Measurements from ENCODE around the gene DGKA.
"Not testable (repeated sequence)": the region's sequence is repeated elsewhere in the genome, so short reads cannot be mapped to it uniquely, and the experiment has no call there.

The DGKA gene

GRCh38 chr12:55995366-55995765 is 64.4 kb downstream of the DGKA start:
- Mint-ChIP-seq H3K27ac (no peak overlapping the region), H3K9me3 (no peaks in the 10 kb centered on the region), H3K36me3 (peaks cover 5% of the 10 kb centered on the region), H3K27me3 (peaks cover 6% of the 10 kb centered on the region), H3K4me1 (peaks cover 14% of the 10 kb centered on the region), H3K4me3 (no peak overlapping the region)

- peaks cover 14% of the 10 kb centered on the region for H3K4me1 Mint-ChIP-seq
- no peaks in the 10 kb centered on the region for H3K9me3 Mint-ChIP-seq
- H3K4me3 Mint-ChIP-seq, result peak overlapping the region; percentile 39
- H3K27me3 Mint-ChIP-seq, result peaks cover 6% of the 10 kb centered on the region
- no peak overlapping the region for H3K27ac Mint-ChIP-seq
- H3K36me3 Mint-ChIP-seq, result peaks cover 2% of the 10 kb centered on the region
Observed at GRCh38 chr12:55996201-55996714, 65.3 kb downstream of the DGKA start.

GRCh38 chr12:55996715-55997534 is 66.0 kb downstream of the DGKA start, which contains the start of gene SUOX:
TSS of gene SUOX (plus strand) at chr12:55997276. CDS start at chr12:56002222, 4,946 bp downstream.
- Mint-ChIP-seq H3K27ac (no peak within 1 kb of the TSS), H3K4me1 (peaks cover 14% of the 10 kb centered on the region), H3K4me3 (peak within 1 kb of the TSS; percentile 62), H3K27me3 (peaks cover 6% of the 10 kb centered on the region), H3K9me3 (no peaks in the 10 kb centered on the region), H3K36me3 (peaks cover under 1% of the 10 kb centered on the region)

- Mint-ChIP-seq H3K4me3 (peak overlapping the region; percentile 62), H3K27ac (no peak overlapping the region), H3K36me3 (no peaks in the 10 kb centered on the region), H3K9me3 (no peaks in the 10 kb centered on the region), H3K27me3 (peaks cover 6% of the 10 kb centered on the region), H3K4me1 (peaks cover 14% of the 10 kb centered on the region)
Observed at GRCh38 chr12:55997535-55997859, 66.5 kb downstream of the DGKA start.

DNA sequence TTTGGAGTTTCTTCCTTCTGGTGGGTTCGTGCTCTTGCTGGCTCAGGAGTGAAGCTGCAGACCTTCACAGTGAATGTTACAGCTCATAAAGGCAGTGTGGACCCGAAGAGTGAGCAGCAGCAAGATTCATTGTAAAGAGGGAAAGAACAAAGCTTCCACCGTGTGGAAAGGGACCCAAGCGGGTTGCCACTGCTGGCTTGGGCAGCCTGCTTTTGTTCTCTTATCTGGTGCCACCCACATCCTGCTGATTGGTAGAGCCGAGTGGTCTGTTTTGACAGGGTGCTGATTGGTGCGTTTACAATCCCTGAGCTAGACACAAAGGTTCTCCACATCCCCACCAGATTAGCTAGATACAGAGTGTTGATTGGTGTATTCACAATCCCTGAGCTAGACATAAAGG is 68.6 kb downstream of the DGKA start:
- H3K36me3 Mint-ChIP-seq, H3K27ac Mint-ChIP-seq, H3K27me3 Mint-ChIP-seq, H3K4me3 Mint-ChIP-seq, H3K9me3 Mint-ChIP-seq: not testable (repeated sequence)
- H3K4me1 Mint-ChIP-seq, result peaks cover 14% of the 10 kb centered on the region

DNA sequence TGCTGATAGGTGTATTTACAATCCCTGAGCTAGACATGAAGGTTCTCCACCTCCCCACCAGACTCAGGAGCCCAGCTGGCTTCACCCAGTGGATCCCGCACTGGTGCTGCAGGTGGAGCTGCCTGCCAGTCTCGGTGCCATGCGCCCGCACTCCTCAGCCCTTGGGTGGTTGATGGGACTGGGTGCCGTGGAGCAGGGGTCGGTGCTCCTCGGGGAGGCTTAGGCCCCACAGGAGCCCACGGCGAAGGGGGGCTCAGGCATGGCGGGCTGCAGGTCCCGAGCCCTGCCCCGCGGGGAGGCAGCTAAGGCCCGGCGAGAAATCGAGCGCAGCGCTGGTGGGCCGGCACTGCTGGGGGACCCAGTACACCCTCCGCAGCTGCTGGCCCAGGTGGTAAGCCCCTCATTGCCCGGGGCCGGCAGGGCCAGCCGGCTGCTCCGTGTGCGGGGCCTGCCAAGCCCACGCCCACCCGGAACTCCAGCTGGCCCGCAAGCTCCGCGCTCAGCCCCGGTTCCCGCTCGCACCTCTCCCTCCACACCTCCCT is 69.1 kb downstream of the DGKA start:
- H3K4me3 Mint-ChIP-seq, H3K36me3 Mint-ChIP-seq, H3K27me3 Mint-ChIP-seq, H3K27ac Mint-ChIP-seq, H3K9me3 Mint-ChIP-seq: not testable (repeated sequence)
- H3K4me1 Mint-ChIP-seq, result peaks cover 14% of the 10 kb centered on the region

DNA sequence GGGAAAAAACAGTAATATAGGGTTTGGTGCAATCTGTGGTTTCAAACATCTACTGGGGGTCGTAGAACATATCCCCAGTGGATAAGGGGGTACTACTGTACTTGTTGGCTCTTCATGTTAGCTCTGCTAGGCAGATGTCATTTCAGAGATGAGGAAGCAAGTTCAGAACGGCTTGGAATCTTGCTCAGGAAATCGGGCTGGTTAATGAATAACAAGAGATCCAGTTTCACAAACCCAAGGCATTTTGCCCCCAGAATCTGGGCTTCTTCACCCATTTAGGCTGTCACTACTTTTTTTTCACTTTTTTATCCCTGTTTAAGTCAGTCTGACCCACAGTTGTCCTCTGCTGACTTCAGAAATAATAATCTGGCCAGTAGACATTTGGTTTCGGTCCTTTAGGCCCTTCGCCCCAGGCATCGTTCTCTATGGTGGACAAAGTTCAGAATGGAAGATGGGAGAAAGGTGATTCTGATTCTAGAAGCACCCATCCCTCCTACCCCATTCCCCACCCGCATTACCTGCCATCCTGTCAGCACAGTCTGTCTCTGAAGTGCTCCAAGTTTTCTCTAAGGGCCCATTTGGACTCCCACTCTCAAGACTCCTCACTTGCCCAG is 70.6 kb downstream of the DGKA start:
- Mint-ChIP-seq H3K27me3 (peaks cover 5% of the 10 kb centered on the region), H3K4me3 (no peak overlapping the region), H3K9me3 (no peaks in the 10 kb centered on the region), H3K36me3 (no peaks in the 10 kb centered on the region), H3K4me1 (peaks cover 12% of the 10 kb centered on the region), H3K27ac (no peak overlapping the region)

DNA sequence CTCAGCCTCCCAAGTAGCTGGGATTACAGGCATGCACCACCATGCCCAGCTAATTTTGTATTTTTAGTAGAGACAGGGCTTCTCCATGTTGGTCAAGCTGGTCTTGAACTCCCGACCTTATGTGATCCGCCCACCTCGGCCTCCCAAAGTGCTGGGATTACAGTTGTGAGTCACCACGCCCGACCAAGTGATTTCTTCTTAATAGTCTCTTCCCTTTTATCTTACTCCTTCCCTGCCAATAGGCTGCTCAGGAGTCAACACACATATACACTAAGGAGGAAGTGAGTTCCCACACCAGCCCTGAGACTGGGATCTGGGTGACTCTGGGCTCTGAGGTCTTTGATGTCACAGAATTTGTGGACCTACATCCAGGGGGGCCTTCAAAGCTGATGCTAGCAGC is 72.4 kb downstream of the DGKA start:
- not testable (repeated sequence) for H3K27ac Mint-ChIP-seq, H3K27me3 Mint-ChIP-seq, H3K4me3 Mint-ChIP-seq, H3K9me3 Mint-ChIP-seq, H3K36me3 Mint-ChIP-seq
- peaks cover 15% of the 10 kb centered on the region for H3K4me1 Mint-ChIP-seq

Data from activated naive CD4-positive, alpha-beta T cell treated with anti-CD3 and anti-CD28 coated beads, Interleukin-2, amount 50 U/mL, for 24 hours (primary cell).